Measurements from ENCODE around the gene RABGAP1.

RABGAP1 gene

DNA sequence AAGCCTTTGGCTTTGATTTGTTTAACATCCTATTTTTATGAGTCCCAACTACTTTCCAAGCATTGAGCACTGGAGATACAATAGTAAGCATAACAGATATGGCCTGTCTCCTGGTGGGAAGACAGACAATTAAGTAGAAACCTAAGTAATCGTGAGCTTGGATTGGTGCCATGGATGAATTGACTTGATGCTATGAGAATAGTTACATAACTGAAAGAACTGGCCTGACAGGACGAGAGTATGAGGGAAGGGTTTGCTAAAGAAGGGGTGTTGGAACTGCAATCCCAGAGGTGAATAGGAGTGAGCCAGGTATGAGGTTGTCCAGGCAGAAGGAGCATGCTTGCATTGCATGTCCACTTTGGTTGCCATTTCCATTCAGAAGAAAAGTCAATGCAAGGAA lies 145.1 kb downstream of the RABGAP1 start:
- DNase-seq (ENCODE audit: low read depth), result no peak

DNA sequence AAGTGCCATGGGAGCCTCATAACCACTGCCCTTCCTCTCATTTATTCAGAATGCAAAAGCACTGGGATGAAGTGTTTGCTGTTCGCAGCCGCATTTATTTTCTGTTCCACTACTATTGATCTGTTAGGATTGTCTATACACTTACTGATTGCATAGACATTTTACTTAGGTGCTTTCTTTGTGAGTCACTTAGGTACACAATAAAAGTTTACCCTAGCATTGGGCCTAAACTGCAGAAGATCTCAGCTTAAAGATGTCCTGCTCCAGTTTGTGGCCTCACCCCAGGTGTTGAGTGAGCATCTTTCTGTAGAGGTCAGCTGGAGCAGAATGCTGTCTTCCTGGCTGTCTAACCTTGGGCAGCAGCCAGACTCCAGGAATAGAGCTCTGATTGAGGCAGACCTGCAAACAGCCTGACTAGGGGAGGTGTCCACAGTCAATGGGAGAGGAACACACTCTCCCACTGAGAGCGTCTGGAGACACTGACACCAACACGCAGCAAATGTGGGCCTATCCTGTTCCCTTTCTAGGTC lies 146.6 kb downstream of the RABGAP1 start:
- DNase-seq (ENCODE audit: low read depth), result no peak

DNA sequence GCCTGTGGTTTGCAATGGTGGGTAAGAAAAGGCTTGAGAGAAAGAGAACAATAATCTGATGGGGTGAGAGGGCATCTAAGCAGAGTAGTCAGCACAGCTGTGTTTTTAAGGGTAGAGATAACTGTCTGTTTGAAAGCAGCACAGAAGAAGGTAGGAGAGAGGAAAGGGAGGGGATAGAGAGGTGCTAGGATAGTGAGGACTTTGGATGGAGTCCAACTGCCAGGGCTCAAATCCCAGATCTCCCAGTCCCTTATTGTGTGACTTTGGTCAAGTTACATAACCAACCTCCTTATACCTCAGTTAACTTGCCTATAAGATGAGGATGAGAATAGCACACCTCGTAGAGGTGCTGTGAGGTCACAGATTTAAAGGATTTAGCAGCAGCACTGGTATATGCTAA lies 148.2 kb downstream of the RABGAP1 start:
- DNase-seq (ENCODE audit: low read depth), result no peak

DNA sequence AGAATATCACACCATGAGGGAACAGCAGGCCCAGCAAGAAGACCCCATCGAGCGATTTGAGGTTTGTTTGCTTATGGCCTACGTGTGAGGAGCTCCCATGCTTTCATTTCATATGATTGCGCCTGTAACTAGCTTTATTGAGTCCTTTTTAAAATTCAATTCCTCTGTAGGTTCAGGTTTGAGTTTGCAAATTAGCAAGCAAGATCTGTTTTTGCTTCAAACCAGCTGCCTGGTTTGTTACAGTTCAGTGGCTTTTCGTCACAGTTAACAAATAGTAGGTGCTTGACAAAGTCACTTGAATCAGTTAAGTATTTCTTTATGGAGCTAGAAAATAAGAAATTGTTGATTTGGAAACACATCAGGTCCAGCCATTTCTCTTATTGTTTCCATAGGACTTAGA lies 149.0 kb downstream of the RABGAP1 start:
- DNase-seq (ENCODE audit: low read depth), result no peak

DNA sequence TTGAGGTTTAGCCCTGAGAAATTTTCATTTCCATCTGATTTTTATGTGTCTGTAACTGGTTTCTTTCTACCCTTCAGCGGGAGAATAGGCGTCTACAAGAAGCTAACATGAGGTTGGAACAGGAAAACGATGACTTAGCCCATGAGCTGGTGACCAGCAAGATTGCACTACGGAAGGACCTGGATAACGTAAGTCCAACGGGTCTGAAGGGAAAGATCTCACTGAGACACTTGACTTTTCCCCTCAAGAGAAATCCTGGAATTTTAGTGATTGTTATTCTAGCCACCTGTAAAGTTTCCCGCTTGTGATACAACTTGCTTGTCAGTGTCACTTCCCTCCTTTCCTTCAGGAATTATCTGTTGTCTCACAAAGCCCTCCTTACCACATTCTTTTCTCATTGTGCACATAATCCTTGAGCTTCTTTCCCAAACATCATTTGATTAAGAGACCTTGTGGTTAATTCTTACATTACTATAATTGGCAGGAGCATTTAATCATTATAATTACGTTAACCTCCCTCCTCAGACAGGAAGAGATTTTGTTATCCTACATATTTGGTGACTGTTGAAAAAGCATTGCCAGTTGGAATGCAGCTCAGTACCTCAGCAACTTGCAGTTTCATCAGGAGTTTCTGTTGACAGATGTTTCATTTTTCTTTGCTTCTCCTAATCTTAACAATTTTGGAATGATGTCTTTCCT lies 149.5 kb downstream of the RABGAP1 start:
- no peak for DNase-seq (ENCODE audit: low read depth)

DNA sequence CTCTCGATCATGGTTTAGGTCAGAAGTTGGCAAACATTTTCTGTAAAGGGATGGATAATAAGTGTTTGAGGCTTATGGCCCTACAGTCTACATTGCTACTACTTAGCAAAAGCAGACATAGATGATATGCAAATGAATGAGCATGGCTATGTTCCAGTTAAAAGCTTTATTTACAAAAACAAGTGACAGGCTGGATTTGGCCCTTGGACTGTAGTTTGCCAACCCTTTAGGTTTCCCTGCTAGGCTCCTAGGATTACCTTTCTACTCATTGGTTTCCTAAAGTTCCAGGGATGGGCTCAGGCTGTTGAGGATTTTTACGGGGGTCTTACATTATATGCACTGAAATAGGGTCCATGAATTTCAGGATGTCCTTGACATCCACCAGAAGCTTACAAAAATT lies 150.1 kb downstream of the RABGAP1 start:
- DNase-seq (ENCODE audit: low read depth), result no peak

DNA sequence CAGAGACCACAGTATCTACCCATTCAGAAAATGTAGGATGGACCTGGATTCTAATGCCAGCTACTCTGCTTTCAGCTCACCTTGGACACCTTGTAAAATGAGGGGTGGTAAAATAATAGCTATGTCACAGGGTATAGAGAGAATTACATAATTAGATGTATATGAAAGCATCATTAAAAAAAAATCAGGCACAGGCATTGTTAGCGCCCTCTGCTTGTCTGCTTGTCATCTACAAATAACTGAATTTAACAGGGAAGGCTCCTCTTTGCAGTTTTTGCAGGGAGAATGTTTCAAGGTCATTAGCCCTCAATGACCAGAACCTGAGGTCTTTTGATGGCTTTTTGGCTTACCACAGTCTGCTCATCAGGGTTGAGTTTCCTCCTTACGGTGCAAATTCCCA lies 150.6 kb downstream of the RABGAP1 start:
- no peak for DNase-seq (ENCODE audit: low read depth)

DNA sequence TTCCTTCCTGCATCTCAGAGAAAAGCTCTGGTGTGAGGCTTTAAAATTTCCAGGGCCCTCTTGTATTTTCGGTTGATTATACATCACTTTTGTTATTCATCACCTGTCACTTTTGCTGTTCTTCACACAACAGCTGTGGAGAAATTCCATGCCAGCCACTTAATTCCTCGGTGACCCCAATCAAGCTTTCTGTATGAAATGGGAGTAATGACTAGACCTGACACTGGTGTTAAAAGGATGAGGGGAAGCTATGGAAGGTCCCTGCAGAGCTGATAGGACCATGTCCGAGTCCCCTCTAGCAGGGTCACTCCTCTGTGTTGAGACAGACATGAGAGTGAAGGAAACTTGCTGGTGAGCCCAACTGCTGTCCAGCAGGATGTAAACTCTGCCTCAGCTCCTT lies 152.3 kb downstream of the RABGAP1 start:
- no peak for DNase-seq (ENCODE audit: low read depth)

DNA sequence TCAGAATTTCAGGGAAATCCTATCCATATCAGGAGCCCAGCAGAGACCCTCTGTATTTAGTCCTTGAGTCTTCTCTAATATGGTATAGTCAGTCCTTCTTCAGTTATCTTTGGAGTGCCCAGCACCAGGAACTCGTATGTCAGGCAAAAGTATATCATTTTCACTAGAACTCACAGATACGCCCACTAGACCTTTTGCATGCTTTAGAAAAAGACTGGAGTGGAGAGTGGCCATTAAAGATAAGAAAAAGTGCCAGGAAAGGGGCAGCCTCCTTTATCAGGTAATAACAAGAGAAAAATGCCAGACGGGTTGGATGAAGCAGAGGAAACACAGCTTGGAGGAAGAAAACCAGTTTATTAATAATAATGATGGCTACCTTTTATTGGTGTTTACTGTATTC lies 156.2 kb downstream of the RABGAP1 start:
- no peak for DNase-seq (ENCODE audit: low read depth)

DNA sequence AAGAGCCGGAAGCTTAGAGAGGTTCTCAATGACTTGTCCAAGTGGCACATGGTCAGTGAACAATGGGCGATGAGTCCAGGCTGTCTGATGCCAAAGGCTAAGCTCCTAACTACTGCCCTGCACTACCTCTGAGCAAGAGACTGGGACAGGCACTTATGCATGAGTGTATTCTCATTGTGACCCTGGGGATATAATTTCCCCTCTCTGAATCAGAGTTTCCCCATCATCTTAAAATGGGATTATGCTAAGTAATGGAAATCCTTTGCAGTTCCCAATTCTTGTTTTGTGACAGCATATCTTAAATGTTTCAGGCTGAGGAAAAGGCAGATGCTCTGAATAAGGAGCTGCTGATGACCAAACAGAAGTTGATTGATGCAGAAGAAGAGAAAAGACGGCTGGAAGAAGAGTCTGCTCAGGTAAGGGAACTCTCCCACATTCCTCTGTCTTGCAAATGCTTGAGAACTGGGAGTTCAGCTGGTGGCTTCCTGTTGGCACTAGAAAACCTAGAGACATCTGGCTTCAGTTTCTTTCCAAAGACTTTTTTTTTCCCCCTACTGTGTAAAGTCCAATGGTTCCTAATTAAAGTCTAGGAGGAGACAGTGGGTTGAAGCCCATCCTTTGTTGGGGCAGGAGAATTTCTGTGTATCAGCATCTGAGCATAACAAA lies 156.7 kb downstream of the RABGAP1 start:
- no peak for DNase-seq (ENCODE audit: low read depth)

DNA sequence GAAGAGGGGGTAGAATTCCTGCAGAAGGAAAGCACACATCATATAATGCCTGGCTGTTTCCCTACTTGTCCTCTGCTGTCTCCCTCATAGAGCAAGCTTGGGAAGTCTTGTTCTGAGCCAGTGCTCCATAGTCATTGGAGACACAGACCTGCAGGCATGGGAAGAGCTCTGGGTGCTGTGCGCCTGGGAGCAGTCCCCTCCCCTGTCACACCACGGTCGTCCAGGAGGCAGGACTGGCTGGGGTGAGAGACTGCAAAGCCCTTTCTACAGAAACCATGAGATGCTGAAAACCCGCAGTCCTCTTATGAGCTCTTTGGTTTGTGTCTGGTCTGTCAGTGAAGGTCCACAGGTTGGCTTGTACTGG lies 157.3 kb downstream of the RABGAP1 start:
- DNase-seq (ENCODE audit: low read depth), result no peak

DNA sequence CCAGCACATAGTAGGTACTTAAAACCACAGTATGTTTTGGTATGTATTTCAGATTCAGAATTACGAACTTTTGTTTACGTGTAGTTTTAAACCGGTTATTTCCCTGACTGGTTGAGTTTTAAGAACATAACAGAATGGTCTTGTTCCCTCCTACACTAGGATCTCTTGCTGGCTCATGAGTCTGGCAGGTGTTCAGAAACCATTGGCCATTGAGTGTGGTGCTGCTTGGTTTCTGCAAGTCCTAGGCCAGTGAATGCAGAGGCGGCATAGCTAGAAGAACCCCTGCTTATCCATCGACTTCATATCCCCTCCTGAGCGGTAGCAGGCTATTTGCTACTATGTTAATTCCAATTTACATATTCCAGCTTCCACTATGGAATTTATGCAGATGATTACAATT lies 158.2 kb downstream of the RABGAP1 start:
- DNase-seq (ENCODE audit: low read depth), result no peak

DNA sequence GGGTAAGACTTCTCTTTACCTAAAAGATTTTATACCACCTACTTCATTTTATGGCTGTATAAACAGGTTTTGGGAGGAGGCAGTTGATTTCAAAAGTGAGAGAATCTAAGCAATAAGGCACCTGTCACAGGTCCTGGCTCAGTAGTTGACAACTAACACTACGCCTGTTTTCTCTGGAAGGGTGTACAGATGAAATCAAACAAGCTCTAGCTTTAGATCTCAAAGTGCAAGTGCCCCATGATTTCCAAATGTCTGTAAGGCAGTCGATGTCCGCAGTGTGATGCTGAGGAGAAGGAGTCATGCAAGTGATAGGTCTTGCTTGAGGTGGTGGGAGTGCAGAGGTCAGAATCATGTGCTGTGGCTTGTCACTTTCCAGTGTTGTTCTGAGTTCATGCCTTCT lies 158.7 kb downstream of the RABGAP1 start:
- DNase-seq (ENCODE audit: low read depth), result no peak

DNA sequence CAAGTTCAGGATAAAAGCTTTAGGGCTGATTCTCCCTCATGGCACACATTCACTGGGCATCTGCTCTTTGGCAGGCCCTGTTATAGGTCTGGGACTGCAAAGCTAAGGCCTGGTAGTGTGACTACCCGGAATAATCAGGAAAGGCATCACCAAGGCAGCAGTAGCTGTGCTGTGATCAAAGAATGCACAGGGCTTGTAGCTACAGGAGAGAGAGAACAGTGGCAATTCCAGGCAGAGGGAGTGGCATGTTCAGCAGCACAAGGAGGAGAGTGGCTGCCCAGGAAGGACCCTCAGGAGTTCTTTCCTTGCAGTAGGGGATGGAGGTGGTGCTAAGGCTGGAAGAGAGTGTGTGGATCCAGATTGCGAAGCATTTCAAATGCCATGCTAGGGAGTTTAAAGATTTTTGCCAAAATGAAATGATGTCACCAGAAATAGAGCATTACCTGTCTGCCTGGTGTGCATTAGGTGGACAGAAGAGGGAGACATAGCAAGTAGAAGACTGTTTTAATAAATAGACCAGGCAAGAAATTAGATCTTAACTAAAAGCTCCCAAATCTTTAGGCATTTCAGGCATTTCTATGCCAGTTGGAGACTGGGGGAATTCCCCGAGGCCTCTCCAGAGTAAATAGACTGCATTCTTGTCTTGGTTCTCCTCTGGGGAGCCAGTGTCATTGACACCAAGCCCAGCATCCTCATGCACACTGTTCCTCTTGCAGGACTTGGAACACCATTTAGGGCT lies 161.7 kb downstream of the RABGAP1 start:
- DNase-seq (ENCODE audit: low read depth), result no peak

DNA sequence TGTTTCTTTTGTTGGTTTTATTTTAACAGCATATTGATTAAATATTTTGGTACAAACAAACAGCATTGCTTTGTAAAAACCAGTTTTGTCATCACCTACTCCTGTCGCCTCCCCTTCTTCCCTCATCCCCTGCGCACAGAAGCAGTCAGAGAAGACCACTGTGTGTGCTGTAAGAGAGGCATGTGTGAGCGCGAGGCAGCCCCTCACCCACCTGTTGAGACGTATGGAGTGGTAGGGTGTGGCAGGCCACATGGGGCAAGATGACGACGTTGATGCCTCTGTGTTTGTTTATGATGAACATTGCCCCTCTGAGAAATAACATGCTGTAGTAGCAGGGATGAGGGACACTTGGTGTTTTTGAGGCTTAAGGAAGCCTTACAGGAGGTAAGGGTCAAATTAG lies 164.0 kb downstream of the RABGAP1 start:
- no peak for DNase-seq (ENCODE audit: low read depth)

DNA sequence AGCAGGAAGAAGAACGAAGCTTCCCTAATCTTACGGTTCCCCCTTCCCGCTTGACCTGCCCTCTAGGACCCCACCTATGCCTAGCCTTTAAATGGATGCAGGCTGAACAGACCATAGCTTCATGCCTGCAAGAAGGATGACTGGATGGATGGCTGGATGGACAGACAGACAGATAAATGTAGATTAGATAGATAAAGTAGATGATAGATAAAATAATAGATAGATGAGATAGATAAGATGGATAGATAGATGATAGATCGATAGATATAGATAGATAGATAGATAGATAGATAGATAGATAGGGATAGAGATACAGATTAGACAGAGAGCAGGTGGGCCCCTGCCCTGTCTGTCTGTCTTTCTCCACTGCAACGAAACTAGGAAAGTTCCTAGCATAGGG lies 164.7 kb downstream of the RABGAP1 start:
- no peak for DNase-seq (ENCODE audit: low read depth)

DNA sequence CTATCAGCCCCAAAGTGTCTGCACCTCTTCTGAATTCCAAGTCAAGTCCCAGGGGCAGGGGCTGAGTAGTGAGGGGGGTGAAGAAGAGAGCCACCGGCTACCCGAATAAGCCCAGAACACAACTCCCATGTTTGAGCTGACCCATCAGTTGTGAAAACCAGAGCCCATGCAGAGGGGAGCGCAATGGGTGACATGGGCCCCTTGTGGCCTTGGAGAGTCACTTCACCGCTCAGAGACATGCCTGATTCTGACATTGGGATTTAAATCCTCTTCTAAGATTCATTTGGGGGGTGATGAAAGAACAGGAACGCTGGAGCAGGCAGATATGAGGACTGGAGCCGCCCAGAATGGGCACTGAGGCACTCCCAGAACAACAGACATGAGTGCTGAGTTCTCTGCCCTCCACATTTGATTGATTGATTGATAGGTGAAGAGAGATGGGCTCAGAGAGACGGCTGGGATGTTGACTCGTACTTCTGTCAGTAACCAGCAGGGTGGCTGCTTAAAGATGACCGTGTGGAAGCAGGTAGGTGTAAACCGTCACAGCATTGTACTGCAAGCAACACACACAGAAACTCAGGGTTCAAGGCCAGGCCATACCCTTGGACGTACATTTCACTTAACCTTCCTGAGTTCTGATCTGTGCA lies 166.9 kb downstream of the RABGAP1 start:
- DNase-seq (ENCODE audit: low read depth), result no peak

DNA sequence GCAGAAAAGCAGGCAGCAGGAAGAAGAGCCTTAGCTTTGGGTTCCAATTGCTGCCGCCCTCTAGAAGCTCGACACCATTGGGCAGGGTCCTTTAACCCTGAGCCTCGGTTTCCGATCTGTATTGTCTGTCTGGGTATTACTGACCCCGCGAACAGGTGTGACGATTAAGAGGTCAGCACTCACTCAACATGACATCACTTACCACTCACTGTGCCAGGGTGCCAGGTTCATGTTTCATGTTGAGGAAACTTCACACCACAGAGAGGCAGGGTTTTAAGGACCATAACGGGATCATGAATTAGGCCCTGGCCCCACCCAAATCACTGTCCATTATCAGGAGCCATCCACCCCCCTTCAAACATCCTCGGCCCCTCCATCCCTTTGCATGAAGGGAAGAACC lies 168.2 kb downstream of the RABGAP1 start:
- no peak for DNase-seq (ENCODE audit: low read depth)

DNA sequence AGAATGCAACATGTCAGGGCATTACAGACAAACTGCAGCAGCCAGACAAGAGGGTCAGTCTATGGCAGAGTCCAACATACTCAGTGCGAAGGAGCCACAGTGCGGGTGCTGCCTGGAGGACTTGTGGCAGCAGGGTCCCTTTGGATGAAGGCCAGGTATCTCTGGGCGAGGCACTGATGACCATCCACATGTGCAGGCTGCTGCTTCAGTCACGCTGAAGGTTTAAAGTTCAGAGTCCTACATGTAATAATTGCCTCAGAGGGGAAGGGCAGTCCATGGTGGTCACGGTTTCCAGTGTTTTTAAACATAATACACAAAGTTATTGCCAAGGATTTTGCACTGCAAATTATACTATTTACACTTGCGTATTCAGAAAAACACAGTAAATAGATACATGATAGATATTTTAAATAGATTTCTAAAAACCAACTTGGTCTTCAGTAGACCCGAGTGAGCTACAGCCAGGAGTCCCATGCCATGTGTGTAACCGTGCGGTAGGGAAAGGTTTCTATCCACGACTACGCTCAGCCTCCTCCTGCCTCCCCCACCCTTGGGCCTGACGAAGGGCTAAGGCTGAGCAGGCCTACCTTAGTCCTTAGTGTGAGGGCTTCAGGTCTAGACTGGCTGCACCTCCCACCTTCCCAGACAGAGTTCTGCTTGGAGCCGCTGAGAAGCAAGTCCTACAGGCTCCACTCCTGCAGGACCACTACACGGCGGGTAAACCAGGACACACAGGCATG lies 168.9 kb downstream of the RABGAP1 start:
- DNase-seq (ENCODE audit: low read depth), result no peak

DNA sequence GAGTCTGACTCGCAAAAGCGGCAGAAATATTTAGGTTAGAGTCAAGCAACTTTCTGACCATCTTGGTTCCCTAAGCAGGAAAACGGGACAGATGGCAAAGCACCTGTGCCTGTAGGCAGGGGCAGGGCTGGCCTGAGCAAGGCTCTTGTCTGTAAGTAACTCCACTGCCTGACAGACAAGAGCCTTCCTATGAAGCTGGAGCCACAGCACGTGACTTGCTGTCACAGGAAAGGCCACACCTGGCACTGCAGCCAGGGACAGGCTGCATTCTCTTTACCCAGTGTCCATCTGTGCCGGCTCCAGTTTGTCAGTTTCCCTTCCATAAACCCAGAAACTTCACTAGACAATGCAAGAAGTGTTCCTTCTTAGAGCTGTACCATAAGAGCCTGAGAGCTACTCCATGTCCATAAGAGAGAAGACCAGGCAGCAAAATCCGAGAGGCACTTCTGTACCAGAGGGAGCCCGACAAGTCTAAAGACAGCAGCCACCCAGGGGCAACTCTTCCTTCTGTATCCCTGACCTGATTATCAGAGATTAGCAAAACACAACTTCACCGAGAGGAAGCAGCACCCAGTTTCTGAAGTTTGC lies 170.7 kb downstream of the RABGAP1 start:
- no peak for DNase-seq (ENCODE audit: low read depth)
